DOHH2 (cell line): ENCODE results near the gene IL1RN.

Source experiments
- EZH2phosphoT487 ChIP-seq: fragments of 200-600 bp; sonication (generic); IDR thresholded peaks from 2 replicates; pipeline ENCODE4 v1.6.1; 2017; ENCODE audit warnings: borderline replicate concordance, mild to moderate bottlenecking, antibody characterized with exemption, low read length, moderate library complexity, mixed read lengths
- TF ChIP-seq, protein P1 (sequence below): fragments of 200-600 bp; sonication (generic); IDR thresholded peaks from one replicate; pipeline ENCODE4 v1.5.1; 2014; ENCODE audit warnings: antibody characterized with exemption, mild to moderate bottlenecking, low read depth, low read length; ENCODE audit not compliant: poor library complexity, severe bottlenecking

DNA sequence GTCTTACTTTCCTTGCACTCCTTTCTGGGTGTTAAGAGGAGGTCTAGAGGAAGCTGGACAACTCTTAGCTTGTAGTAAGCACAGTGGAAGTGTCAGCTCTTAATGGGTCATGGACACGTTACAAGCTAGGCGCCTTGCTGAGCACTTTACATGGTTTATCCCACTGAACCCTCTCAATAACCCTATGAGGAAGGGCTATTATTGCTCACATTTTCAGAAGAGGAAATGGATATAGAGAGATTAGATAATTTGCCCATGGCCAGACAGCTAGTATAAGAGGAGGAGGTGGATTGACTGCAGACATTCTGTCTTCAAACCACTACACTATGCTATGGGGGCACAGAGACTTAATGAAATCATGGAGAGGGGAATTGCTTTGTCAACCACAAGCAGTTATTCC is 8.3 kb upstream of the IL1RN start:
- TF ChIP-seq, protein P1, sequence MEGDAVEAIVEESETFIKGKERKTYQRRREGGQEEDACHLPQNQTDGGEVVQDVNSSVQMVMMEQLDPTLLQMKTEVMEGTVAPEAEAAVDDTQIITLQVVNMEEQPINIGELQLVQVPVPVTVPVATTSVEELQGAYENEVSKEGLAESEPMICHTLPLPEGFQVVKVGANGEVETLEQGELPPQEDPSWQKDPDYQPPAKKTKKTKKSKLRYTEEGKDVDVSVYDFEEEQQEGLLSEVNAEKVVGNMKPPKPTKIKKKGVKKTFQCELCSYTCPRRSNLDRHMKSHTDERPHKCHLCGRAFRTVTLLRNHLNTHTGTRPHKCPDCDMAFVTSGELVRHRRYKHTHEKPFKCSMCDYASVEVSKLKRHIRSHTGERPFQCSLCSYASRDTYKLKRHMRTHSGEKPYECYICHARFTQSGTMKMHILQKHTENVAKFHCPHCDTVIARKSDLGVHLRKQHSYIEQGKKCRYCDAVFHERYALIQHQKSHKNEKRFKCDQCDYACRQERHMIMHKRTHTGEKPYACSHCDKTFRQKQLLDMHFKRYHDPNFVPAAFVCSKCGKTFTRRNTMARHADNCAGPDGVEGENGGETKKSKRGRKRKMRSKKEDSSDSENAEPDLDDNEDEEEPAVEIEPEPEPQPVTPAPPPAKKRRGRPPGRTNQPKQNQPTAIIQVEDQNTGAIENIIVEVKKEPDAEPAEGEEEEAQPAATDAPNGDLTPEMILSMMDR: no peak
- TF ChIP-seq EZH2phosphoT487: no peak
